HepG2 (cell line): Measurements from ENCODE around the gene PHF23. TPM values are rescaled to one million over a fixed set of nuclear protein-coding genes. Genes with fewer than 3 reads are reported as not detected.

Source experiments
- ATF7-NPFF ChIP-seq: sonication (generic); formaldehyde crosslinking; IDR thresholded peaks from 2 replicates; pipeline ENCODE4 v1.8.1; 2023; ENCODE audit warnings: mild to moderate bottlenecking, low read depth, missing genetic modification reagents, moderate library complexity
- CHCHD3 ChIP-seq: sonication (generic); formaldehyde crosslinking; IDR thresholded peaks from 2 replicates; pipeline ENCODE4 v1.8.0; 2022; ENCODE audit warnings: mild to moderate bottlenecking, missing genetic modification reagents, moderate library complexity
- DZIP1 ChIP-seq: sonication (generic); formaldehyde crosslinking; IDR thresholded peaks from 2 replicates; pipeline ENCODE4 v1.5.0; 2020; ENCODE audit warnings: mild to moderate bottlenecking, missing genetic modification reagents
- HMGXB4 ChIP-seq, 2 experiments: sonication (generic) in 1 of 2; formaldehyde crosslinking in 1 of 2; IDR thresholded peaks; 2 replicates each; pipeline versions ENCODE4 v1.4.0 to v1.6.1; 2018 to 2020; ENCODE audit warnings: missing genetic modification reagents in 2 of 2, borderline replicate concordance in 1 of 2, low read depth in 1 of 2, mild to moderate bottlenecking in 1 of 2, missing biosample characterization in 1 of 2
- IRF2 ChIP-seq: IDR thresholded peaks from 2 replicates; pipeline ENCODE4 v1.6.1; 2018; ENCODE audit warnings: missing genetic modification reagents, missing compliant biosample characterization
- ISL2 ChIP-seq: sonication (generic); formaldehyde crosslinking; IDR thresholded peaks from 2 replicates; pipeline ENCODE4 v1.5.0; 2020; ENCODE audit warnings: missing genetic modification reagents
- MXD3 ChIP-seq: IDR thresholded peaks from 2 replicates; pipeline ENCODE4 v1.6.1; 2016; ENCODE audit warnings: mild to moderate bottlenecking, missing biosample characterization, missing genetic modification reagents
- NKX3-1 ChIP-seq: sonication (generic); formaldehyde crosslinking; IDR thresholded peaks from 2 replicates; pipeline ENCODE4 v1.5.0; 2020; ENCODE audit warnings: missing genetic modification reagents
- NONO ChIP-seq, 2 experiments: fragments of 450-650 bp in 1 of 2; sonication (generic) in 1 of 2; formaldehyde crosslinking in 1 of 2; IDR thresholded peaks in 1 of 2; conservative IDR thresholded peaks in 1 of 2; 2 replicates each; pipeline versions ENCODE4 v1.6.1 to v1.8.0; 2017 to 2022; ENCODE audit warnings: mild to moderate bottlenecking in 1 of 2, missing genetic modification reagents in 1 of 2, moderate library complexity in 1 of 2
- PATZ1 ChIP-seq: sonication (generic); formaldehyde crosslinking; IDR thresholded peaks from 2 replicates; pipeline ENCODE4 v1.4.0; 2020; ENCODE audit warnings: missing genetic modification reagents
- PAX8 ChIP-seq: sonication (generic); formaldehyde crosslinking; IDR thresholded peaks from 2 replicates; pipeline ENCODE4 v1.8.0; 2022; ENCODE audit warnings: mild to moderate bottlenecking, missing genetic modification reagents, borderline replicate concordance
- POLR2A ChIP-seq, 2 experiments: IDR thresholded peaks; 2 replicates each; pipeline ENCODE4 v1.6.1; 2011; ENCODE audit warnings: low read depth in 2 of 2, low read length in 2 of 2, mild to moderate bottlenecking in 1 of 2, moderate library complexity in 1 of 2; ENCODE audit not compliant: insufficient read depth in 1 of 2
- SOX6 ChIP-seq, 2 experiments: fragments of 450-650 bp in 1 of 2; sonication (generic) in 1 of 2; formaldehyde crosslinking in 1 of 2; IDR thresholded peaks; 2 replicates each; pipeline versions ENCODE4 v1.4.0 to v1.6.1; 2017 to 2020; ENCODE audit warnings: antibody characterized with exemption in 1 of 2, mild to moderate bottlenecking in 1 of 2, missing genetic modification reagents in 1 of 2
- SP1 ChIP-seq, 2 experiments: fragments of 450-650 bp in 1 of 2; sonication (generic) in 1 of 2; formaldehyde crosslinking in 1 of 2; IDR thresholded peaks; 2 replicates each; pipeline versions ENCODE4 v1.4.0 to v1.6.1; 2016 to 2020; ENCODE audit warnings: missing genetic modification reagents in 1 of 2
- SRSF1 ChIP-seq: fragments of 200-400 bp; formaldehyde crosslinking; optimal IDR thresholded peaks from 2 replicates; pipeline ENCODE3; 2017; ENCODE audit warnings: mild to moderate bottlenecking, low read depth, low read length, moderate library complexity
- YEATS4 ChIP-seq: sonication (generic); formaldehyde crosslinking; IDR thresholded peaks from 2 replicates; pipeline ENCODE4 v1.4.0; 2020; ENCODE audit warnings: missing genetic modification reagents, borderline replicate concordance
- ZNF138 ChIP-seq: sonication (generic); formaldehyde crosslinking; IDR thresholded peaks from 2 replicates; pipeline ENCODE4 v1.5.0; 2020; ENCODE audit warnings: mild to moderate bottlenecking, low read depth, missing genetic modification reagents
- ZNF20 ChIP-seq: sonication (generic); formaldehyde crosslinking; IDR thresholded peaks from 2 replicates; pipeline ENCODE4 v1.4.0; 2020; ENCODE audit warnings: mild to moderate bottlenecking, moderate library complexity, missing genetic modification reagents
- ZNF577 ChIP-seq: sonication (generic); formaldehyde crosslinking; IDR thresholded peaks from 2 replicates; pipeline ENCODE4 v1.4.0; 2020; ENCODE audit warnings: mild to moderate bottlenecking, low read depth, missing genetic modification reagents, borderline replicate concordance
- ZNF589 ChIP-seq: sonication (generic); formaldehyde crosslinking; conservative IDR thresholded peaks from 2 replicates; pipeline ENCODE4 v1.8.0; 2022; ENCODE audit warnings: mild to moderate bottlenecking, moderate library complexity, missing genetic modification reagents
- ZNF775 ChIP-seq: sonication (generic); formaldehyde crosslinking; IDR thresholded peaks from 2 replicates; pipeline ENCODE4 v1.4.0; 2020; ENCODE audit warnings: missing genetic modification reagents, mild to moderate bottlenecking, moderate library complexity, borderline replicate concordance
- ZSCAN31 ChIP-seq: sonication (generic); formaldehyde crosslinking; IDR thresholded peaks from 2 replicates; pipeline ENCODE4 v1.5.0; 2020; ENCODE audit warnings: low read depth, mild to moderate bottlenecking, missing genetic modification reagents
- polyA plus RNA-seq, 8 experiments: library from polyadenylated mRNA; depleted of rRNA in 3 of 8; stranded (reverse) in 7 of 8; unstranded in 1 of 8; fragments of >200 nt; fragmentation: Illumina TruSeq in 4 of 8; extraction: Trizol in 4 of 8; gene quantifications; 2 replicates each; pipeline versions ENCODE4 v1.2.1 to v1.2.3, GENCODE V29; 2011 to 2016; ENCODE audit warnings: low read depth in 4 of 8, missing spikeins in 1 of 8, mixed read lengths in 1 of 8; ENCODE audit not compliant: insufficient read depth in 1 of 8
- total RNA-seq, 5 experiments: library from RNA; depleted of rRNA; stranded (reverse); fragments of >200 nt; fragmentation: Illumina TruSeq; extraction: Trizol; gene quantifications; 2 replicates each; pipeline ENCODE4 v1.2.3, GENCODE V29; 2016; ENCODE audit warnings: low read depth in 1 of 5

The PHF23 gene
- total and polyA plus RNA-seq, 2 of the 13 experiments (the other 11 are each of a cell fraction or from before 2014, with no cell fraction given) = 27.6 to 33.2 TPM

- no peak for TF ChIP-seq PATZ1
- peak in 1 of 2 experiments; percentile 15; a peak in 2 of 4 replicates for TF ChIP-seq HMGXB4 (CRISPR knock-in tag; IDR thresholded peaks at IDR 0.05; ENCODE audit: borderline replicate concordance in 1 of 2, low read depth in 1 of 2)
- no peak for TF ChIP-seq ZNF20 (CRISPR knock-in tag)
- no peak for TF ChIP-seq ZNF138 (CRISPR knock-in tag)
- no peak for TF ChIP-seq NONO (IDR thresholded peaks at IDR 0.05)
- TF ChIP-seq NONO (CRISPR knock-in tag; conservative IDR thresholded peaks at IDR 0.05) = no peak
- no peak for TF ChIP-seq ATF7-NPFF
- TF ChIP-seq ZNF577 = no peak
- no peak for TF ChIP-seq ZNF775 (CRISPR knock-in tag)
- TF ChIP-seq DZIP1 (CRISPR knock-in tag) = no peak
- TF ChIP-seq NKX3-1 = no peak
- TF ChIP-seq ZNF589 (CRISPR knock-in tag) = no peak
- no peak for TF ChIP-seq YEATS4 (CRISPR knock-in tag)
- TF ChIP-seq POLR2A (IDR thresholded peaks at IDR 0.05; ENCODE audit: insufficient read depth in 1 of 2, low read depth in 2 of 2, low read length in 2 of 2) = no peak
- TF ChIP-seq SRSF1 = no peak
- TF ChIP-seq ZSCAN31 (CRISPR knock-in tag) = no peak
- no peak for TF ChIP-seq ISL2 (CRISPR knock-in tag)
- no peak for TF ChIP-seq SP1 (IDR thresholded peaks at IDR 0.05)
- TF ChIP-seq SP1 (CRISPR knock-in tag; IDR thresholded peaks at IDR 0.05) = no peak
- TF ChIP-seq IRF2 (CRISPR knock-in tag) = no peak
- no peak for TF ChIP-seq CHCHD3 (CRISPR knock-in tag)
- no peak for TF ChIP-seq SOX6 (IDR thresholded peaks at IDR 0.05)
- no peak for TF ChIP-seq SOX6 (CRISPR knock-in tag; IDR thresholded peaks at IDR 0.05)
- no peak for TF ChIP-seq MXD3 (CRISPR knock-in tag)
- no peak for TF ChIP-seq PAX8 (CRISPR knock-in tag)
These were observed 24.1 kb downstream of the PHF23 start (continued) for GRCh38 chr17:7215136-7215638.
